Transverse colon (tissue), 4 donors: ENCODE data around the gene ARTN. TPM values are rescaled to one million over a fixed set of nuclear protein-coding genes. Genes with fewer than 3 reads are reported as not detected.
A peak's percentile ranks its signal among the peaks of the same experiment; 100 is the strongest.

ENCODE experiments used
- DNase-seq: peaks from one replicate; pipeline ENCODE4 v3.0.0-alpha.2; 2019
- H3K27ac ChIP-seq, 4 donors: fragments of 200-600 bp; sonication (generic); 2 replicates each; pipeline ENCODE4 v1.5.1; 2016 to 2018; ENCODE audit warnings: inconsistent platforms in 4 of 4
- H3K27me3 ChIP-seq: fragments of 200-600 bp; sonication (generic); 2 replicates; pipeline ENCODE4 v1.5.1; 2017; ENCODE audit warnings: inconsistent platforms
- H3K36me3 ChIP-seq, 4 donors: fragments of 200-600 bp; sonication (generic); 2 replicates each; pipeline ENCODE4 v1.5.1; 2017 to 2019; ENCODE audit warnings: inconsistent platforms in 4 of 4
- H3K4me1 ChIP-seq, 4 donors: fragments of 200-600 bp; sonication (generic); 2 replicates each; pipeline ENCODE4 v1.5.1; 2017 to 2020; ENCODE audit warnings: inconsistent platforms in 4 of 4
- H3K4me3 ChIP-seq, 4 donors: fragments of 200-600 bp; sonication (generic); 1 replicate in 1 of 4; 2 replicates in 3 of 4; pipeline versions ENCODE4 v1.5.1 to v1.6.1; 2017 to 2019; ENCODE audit warnings: inconsistent platforms in 4 of 4
- H3K9me3 ChIP-seq, 2 donors: fragments of 200-600 bp; sonication (generic); 2 replicates each; pipeline ENCODE4 v1.5.1; 2017 to 2019; ENCODE audit warnings: inconsistent platforms in 2 of 2
- CTCF ChIP-seq, 5 experiments: fragments of 200-600 bp in 3 of 5; fragments of 450-650 bp in 2 of 5; sonication (generic) in 3 of 5; IDR thresholded peaks; 1 replicate in 2 of 5; 2 replicates in 3 of 5; pipeline ENCODE4 v1.5.1; 2016 to 2017; ENCODE audit warnings: antibody characterized with exemption in 5 of 5, inconsistent platforms in 3 of 5, mild to moderate bottlenecking in 2 of 5, moderate library complexity in 1 of 5
- EP300 ChIP-seq: sonication (generic); formaldehyde crosslinking; IDR thresholded peaks from one replicate; pipeline ENCODE4 v1.6.1; 2017; ENCODE audit warnings: antibody characterized with exemption, low read depth
- POLR2A ChIP-seq: fragments of 450-650 bp; IDR thresholded peaks from one replicate; pipeline ENCODE4 v1.6.1; 2016; ENCODE audit warnings: antibody characterized with exemption, mild to moderate bottlenecking, moderate library complexity
- POLR2AphosphoS5 ChIP-seq, 3 donors: sonication (generic); formaldehyde crosslinking; IDR thresholded peaks; one replicate each; pipeline ENCODE4 v1.6.1; 2016; ENCODE audit warnings: antibody characterized with exemption in 3 of 3
- WGBS, 2 donors: methylation state at CpG; one replicate each; pipeline ENCODE4 v1.1.5; 2018; ENCODE audit warnings: low coverage in 1 of 2; 5-methylcytosine and 5-hydroxymethylcytosine counted together
- in situ Hi-C, 4 donors: fragments of 200-750 bp; cut with MboI; loops; one replicate each; pipeline versions ENCODE4 v1.15.0 to v1.15.1; 2017; ENCODE audit warnings: low sequenced_read_pairs in 3 of 4, low pct_ligation_motif_present in 1 of 4, low pct_unique_long_range_greater_than_20kb in 1 of 4
- intact Hi-C: fragments of 100-400 bp; cut with DNase I; formaldehyde crosslinking; loops from one replicate; pipeline ENCODE4 v1.15.1; 2023; ENCODE audit warnings: low total_unique reads
- total RNA-seq, 4 donors: library from RNA; depleted of rRNA; stranded (reverse); fragments of >200 nt; gene quantifications; one replicate each; pipeline ENCODE4 v1.1.0, GENCODE V29; 2016

Gene ARTN
- total RNA-seq, 4 donors from 2014 or later: 0.96 to 17.5 (median 1.9) TPM

- Histone ChIP-seq H3K27ac (peak overlapping the region; percentile 72 to 85 (median 82)), H3K4me3 (no peak overlapping the region), H3K36me3 (peaks cover 0 to 5% (median 0%) of the 10 kb centered on the region in 4 donors), H3K4me1 (peaks cover 27 to 47% (median 43%) of the 10 kb centered on the region in 4 donors), H3K27me3 (no peaks in the 10 kb centered on the region), H3K9me3 (no peaks in the 10 kb centered on the region)
- 65% methylated on average over 20 of the region's 20 CpGs; no CpG with 5 or more reads in 1 of the 2 donors for WGBS, 2 donors
- in situ Hi-C loops (no loop called here), intact Hi-C loops (no loop called here)
- TF ChIP-seq POLR2A (peak; percentile 59), EP300 (no peak), POLR2AphosphoS5 (IDR thresholded peaks at IDR 0.05) (peak; percentile 48 to 66 (median 59))
- peak; percentile 79 for DNase-seq
Observed at GRCh38 chr1:43981135-43981491, 47.5 kb downstream of the ARTN start.

GRCh38 chr1:43981636-43982035 is 48.0 kb downstream of the ARTN start:
- 89% methylated on average over 20 of the region's 20 CpGs; no CpG with 5 or more reads in 1 of the 2 donors for WGBS, 2 donors
- Histone ChIP-seq H3K36me3 (peaks cover 0 to 5% (median 0%) of the 10 kb centered on the region in 4 donors), H3K27me3 (no peaks in the 10 kb centered on the region), H3K4me1 (peaks cover 22 to 42% (median 39%) of the 10 kb centered on the region in 4 donors), H3K9me3 (no peaks in the 10 kb centered on the region), H3K4me3 (no peak overlapping the region), H3K27ac (peak overlapping the region in 2 of 4 donors; percentile 72 to 83)
- in situ Hi-C loops (no loop called here), intact Hi-C loops (no loop called here)
- DNase-seq: no peak
- no peak for TF ChIP-seq POLR2AphosphoS5 (IDR thresholded peaks at IDR 0.05)

GRCh38 chr1:43982241-43982640 is 48.6 kb downstream of the ARTN start:
- Histone ChIP-seq H3K27me3 (no peaks in the 10 kb centered on the region), H3K4me3 (no peak overlapping the region), H3K36me3 (peaks cover 0 to under 1% (median 0%) of the 10 kb centered on the region in 4 donors), H3K27ac (no peak overlapping the region), H3K9me3 (no peaks in the 10 kb centered on the region), H3K4me1 (peaks cover 16 to 41% (median 38%) of the 10 kb centered on the region in 4 donors)
- in situ Hi-C loops: no loop called here
- 94 to 100% methylated on average over 2 to 8 of the region's 8 CpGs for WGBS, 2 donors
- no peak for DNase-seq
- TF ChIP-seq POLR2A: no peak
- no peak for TF ChIP-seq EP300
- no peak for TF ChIP-seq CTCF (IDR thresholded peaks at IDR 0.05)
- TF ChIP-seq POLR2AphosphoS5 (IDR thresholded peaks at IDR 0.05): no peak
- intact Hi-C loops: no loop called here

GRCh38 chr1:43982808-43983207 is 49.2 kb downstream of the ARTN start:
- no peak overlapping the region for H3K27ac ChIP-seq
- H3K9me3 ChIP-seq: no peaks in the 10 kb centered on the region
- TF ChIP-seq POLR2AphosphoS5 (IDR thresholded peaks at IDR 0.05) (no peak), EP300 (no peak), CTCF (IDR thresholded peaks at IDR 0.05) (no peak), POLR2A (no peak)
- H3K36me3 ChIP-seq: no peaks in the 10 kb centered on the region
- no peak overlapping the region for H3K4me3 ChIP-seq
- no peaks in the 10 kb centered on the region for H3K27me3 ChIP-seq
- intact Hi-C loops (no loop called here), in situ Hi-C loops (no loop called here)
- no peak for DNase-seq
- WGBS, 2 donors: 89 to 100% methylated on average over 1 to 15 of the region's 15 CpGs
- H3K4me1 ChIP-seq: peaks cover 16 to 44% (median 41%) of the 10 kb centered on the region in 4 donors

- H3K27me3 ChIP-seq: no peaks in the 10 kb centered on the region
- 85 to 89% methylated on average over 8 to 12 of the region's 12 CpGs for WGBS, 2 donors
- no peak overlapping the region for H3K27ac ChIP-seq
- no peak for TF ChIP-seq POLR2A
- no peak for TF ChIP-seq EP300
- no peak for TF ChIP-seq CTCF (IDR thresholded peaks at IDR 0.05)
- TF ChIP-seq POLR2AphosphoS5 (IDR thresholded peaks at IDR 0.05): no peak
- DNase-seq: no peak
- no peaks in the 10 kb centered on the region for H3K36me3 ChIP-seq
- no peaks in the 10 kb centered on the region for H3K9me3 ChIP-seq
- no peak overlapping the region for H3K4me3 ChIP-seq
- in situ Hi-C loops: no loop called here
- H3K4me1 ChIP-seq: peaks cover 11 to 39% (median 36%) of the 10 kb centered on the region in 4 donors
- intact Hi-C loops: no loop called here
Observed at GRCh38 chr1:43983253-43983899, 49.8 kb downstream of the ARTN start.
